K562 (cell line): ENCODE measurements around the gene ZC3H18. TPM values are rescaled to one million over a fixed set of nuclear protein-coding genes. Genes with fewer than 3 reads are reported as not detected.

Experiments used
- ARID2 ChIP-seq: fragments of 450-650 bp; IDR thresholded peaks from 2 replicates; pipeline ENCODE4 v1.6.1; 2017; ENCODE audit warnings: antibody characterized with exemption, mild to moderate bottlenecking
- BRD4 ChIP-seq: fragments of 200-600 bp; sonication (generic); IDR thresholded peaks from 2 replicates; pipeline ENCODE4 v1.6.1; 2017; ENCODE audit warnings: inconsistent platforms
- ELK3 ChIP-seq: fragments of 450-650 bp; formaldehyde crosslinking; IDR thresholded peaks from 2 replicates; pipeline ENCODE4 v1.4.0; 2020; ENCODE audit warnings: mild to moderate bottlenecking
- HDAC3 ChIP-seq: fragments of 450-650 bp; IDR thresholded peaks from 2 replicates; pipeline ENCODE4 v1.6.1; 2018; ENCODE audit warnings: borderline replicate concordance, mild to moderate bottlenecking, moderate library complexity; ENCODE audit not compliant: partially characterized antibody
- HNRNPH1 ChIP-seq: fragments of 200-400 bp; formaldehyde crosslinking; optimal IDR thresholded peaks from 2 replicates; pipeline ENCODE3; 2017; ENCODE audit warnings: low read depth, mild to moderate bottlenecking, low read length, moderate library complexity
- KLF13 ChIP-seq: fragments of 450-650 bp; IDR thresholded peaks from 2 replicates; pipeline ENCODE4 v1.6.1; 2016; ENCODE audit warnings: missing genetic modification characterization, low read depth, mild to moderate bottlenecking, missing compliant biosample characterization, moderate library complexity, borderline replicate concordance
- TOE1 ChIP-seq, 2 experiments: fragments of 450-650 bp in 1 of 2; sonication (generic) in 1 of 2; formaldehyde crosslinking in 1 of 2; IDR thresholded peaks; 2 replicates each; pipeline versions ENCODE4 v1.7.1 to v1.8.0; 2016 to 2022; ENCODE audit warnings: borderline replicate concordance in 2 of 2, mild to moderate bottlenecking in 2 of 2, antibody characterized with exemption in 1 of 2, inconsistent platforms in 1 of 2, low read depth in 1 of 2, missing genetic modification reagents in 1 of 2, moderate library complexity in 1 of 2
- ZBTB8A ChIP-seq: fragments of 450-650 bp; IDR thresholded peaks from 2 replicates; pipeline ENCODE4 v1.6.1; 2018; ENCODE audit warnings: mild to moderate bottlenecking, moderate library complexity; ENCODE audit not compliant: partially characterized antibody
- ZFP36 ChIP-seq: fragments of 150-350 bp; IDR thresholded peaks from 2 replicates; pipeline ENCODE4 v1.6.1; 2018; ENCODE audit warnings: low read length, low read depth; ENCODE audit not compliant: partially characterized antibody
- ZFX ChIP-seq: sonication (generic); formaldehyde crosslinking; IDR thresholded peaks from 2 replicates; pipeline ENCODE4 v1.8.0; 2022; ENCODE audit warnings: mild to moderate bottlenecking, missing genetic modification reagents, moderate library complexity
- ZNF445 ChIP-seq: fragments of 250-450 bp; sonication (Bioruptor Pico); IDR thresholded peaks from 2 replicates; pipeline ENCODE4 v1.4.0; 2020; ENCODE audit warnings: low read depth, mild to moderate bottlenecking, moderate library complexity
- ZNF512 ChIP-seq: IDR thresholded peaks from 2 replicates; pipeline ENCODE4 v1.6.1; 2016; ENCODE audit warnings: missing genetic modification characterization, missing compliant biosample characterization
- ZNF740 ChIP-seq, 3 experiments: fragments of 200-800 bp in 1 of 3; sonication (Bioruptor generic) in 1 of 3; sonication (generic) in 1 of 3; formaldehyde crosslinking in 1 of 3; IDR thresholded peaks; 2 replicates each; pipeline versions ENCODE4 v1.6.1 to v1.8.0; 2016 to 2022; ENCODE audit warnings: mild to moderate bottlenecking in 2 of 3, missing compliant biosample characterization in 2 of 3, missing genetic modification characterization in 2 of 3, missing genetic modification reagents in 1 of 3
- polyA plus RNA-seq, 8 experiments: library from polyadenylated mRNA; depleted of rRNA in 4 of 8; stranded (reverse) in 5 of 8; unstranded in 3 of 8; fragments of >200 nt; fragmentation: Nextera tagmentation in 2 of 8; fragmentation: Illumina TruSeq in 1 of 8; extraction: Ambion mirVana in 2 of 8; extraction: Trizol in 1 of 8; gene quantifications; 2 replicates each; pipeline versions ENCODE4 v1.2.1 to v1.2.3, GENCODE V29; 2011 to 2014; ENCODE audit warnings: inconsistent platforms in 1 of 8, missing spikeins in 1 of 8
- total RNA-seq, 7 experiments: library from RNA; depleted of rRNA in 6 of 7; stranded (reverse); fragments of >200 nt in 6 of 7; fragmentation: Illumina TruSeq in 2 of 7; extraction: Trizol in 2 of 7; gene quantifications; 2 replicates each; pipeline versions ENCODE4 v1.2.1 to v1.2.3, GENCODE V29; 2011 to 2021; ENCODE audit warnings: low replicate concordance in 1 of 7
- TF ChIP-seq, protein P1 (sequence below): sonication (generic); formaldehyde crosslinking; IDR thresholded peaks from 2 replicates; pipeline ENCODE4 v1.8.1; 2023; ENCODE audit warnings: mild to moderate bottlenecking, missing genetic modification reagents
- TF ChIP-seq, protein P2 (sequence below): sonication (generic); IDR thresholded peaks from 2 replicates; pipeline ENCODE4 v1.6.1; 2016
- TF ChIP-seq, protein P3 (sequence below), 2 experiments: IDR thresholded peaks in 1 of 2; conservative IDR thresholded peaks in 1 of 2; 2 replicates each; pipeline ENCODE4 v1.6.1; 2016; ENCODE audit warnings: low read depth in 2 of 2, mild to moderate bottlenecking in 1 of 2, missing compliant biosample characterization in 1 of 2, missing genetic modification characterization in 1 of 2, moderate library complexity in 1 of 2

ZC3H18 gene
- total and polyA plus RNA-seq, 9 of the 15 experiments (the other 6 are each of a cell fraction or from before 2014, with no cell fraction given): 1.7 to 88.7 (median 26.9) TPM

DNA sequence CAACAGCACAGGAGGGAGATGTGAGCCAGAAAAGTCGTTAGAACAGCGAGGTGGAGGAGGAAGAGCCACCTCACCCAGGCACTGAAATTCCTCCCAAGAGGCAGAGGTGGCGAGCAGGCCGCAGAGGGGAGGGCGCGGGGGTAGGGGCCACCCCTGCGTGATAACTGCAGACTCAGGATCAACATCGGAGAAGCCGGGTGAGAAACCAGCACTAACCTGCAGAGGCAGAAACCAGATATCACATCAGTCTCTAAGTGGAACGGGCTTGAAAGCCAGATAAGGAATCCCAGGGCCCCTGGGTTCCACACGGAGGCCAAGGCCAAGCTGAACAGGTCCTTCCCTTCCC, 39.4 kb upstream of the ZC3H18 start (continued):
- TF ChIP-seq ZNF512 (tag) (no peak), ARID2 (no peak), KLF13 (tag) (no peak), HNRNPH1 (no peak), HDAC3 (no peak), BRD4 (no peak), ZBTB8A (no peak), ELK3 (CRISPR knock-in tag) (no peak), ZFP36 (no peak), ZFX (CRISPR knock-in tag) (peak; percentile 67), ZNF740 (CRISPR knock-in tag; IDR thresholded peaks at IDR 0.05) (no peak), ZNF740 (tag; IDR thresholded peaks at IDR 0.05) (no peak), TOE1 (IDR thresholded peaks at IDR 0.05; ENCODE audit: borderline replicate concordance) (no peak), TOE1 (CRISPR knock-in tag; IDR thresholded peaks at IDR 0.05; ENCODE audit: borderline replicate concordance, low read depth) (no peak), ZNF445 (CRISPR knock-in tag) (no peak)
- TF ChIP-seq, protein P1, sequence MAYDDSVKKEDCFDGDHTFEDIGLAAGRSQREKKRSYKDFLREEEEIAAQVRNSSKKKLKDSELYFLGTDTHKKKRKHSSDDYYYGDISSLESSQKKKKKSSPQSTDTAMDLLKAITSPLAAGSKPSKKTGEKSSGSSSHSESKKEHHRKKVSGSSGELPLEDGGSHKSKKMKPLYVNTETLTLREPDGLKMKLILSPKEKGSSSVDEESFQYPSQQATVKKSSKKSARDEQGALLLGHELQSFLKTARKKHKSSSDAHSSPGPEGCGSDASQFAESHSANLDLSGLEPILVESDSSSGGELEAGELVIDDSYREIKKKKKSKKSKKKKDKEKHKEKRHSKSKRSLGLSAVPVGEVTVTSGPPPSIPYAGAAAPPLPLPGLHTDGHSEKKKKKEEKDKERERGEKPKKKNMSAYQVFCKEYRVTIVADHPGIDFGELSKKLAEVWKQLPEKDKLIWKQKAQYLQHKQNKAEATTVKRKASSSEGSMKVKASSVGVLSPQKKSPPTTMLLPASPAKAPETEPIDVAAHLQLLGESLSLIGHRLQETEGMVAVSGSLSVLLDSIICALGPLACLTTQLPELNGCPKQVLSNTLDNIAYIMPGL (CRISPR knock-in tag): no peak
- TF ChIP-seq, protein P2, sequence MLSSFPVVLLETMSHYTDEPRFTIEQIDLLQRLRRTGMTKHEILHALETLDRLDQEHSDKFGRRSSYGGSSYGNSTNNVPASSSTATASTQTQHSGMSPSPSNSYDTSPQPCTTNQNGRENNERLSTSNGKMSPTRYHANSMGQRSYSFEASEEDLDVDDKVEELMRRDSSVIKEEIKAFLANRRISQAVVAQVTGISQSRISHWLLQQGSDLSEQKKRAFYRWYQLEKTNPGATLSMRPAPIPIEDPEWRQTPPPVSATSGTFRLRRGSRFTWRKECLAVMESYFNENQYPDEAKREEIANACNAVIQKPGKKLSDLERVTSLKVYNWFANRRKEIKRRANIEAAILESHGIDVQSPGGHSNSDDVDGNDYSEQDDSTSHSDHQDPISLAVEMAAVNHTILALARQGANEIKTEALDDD: no peak
- TF ChIP-seq, protein P3, sequence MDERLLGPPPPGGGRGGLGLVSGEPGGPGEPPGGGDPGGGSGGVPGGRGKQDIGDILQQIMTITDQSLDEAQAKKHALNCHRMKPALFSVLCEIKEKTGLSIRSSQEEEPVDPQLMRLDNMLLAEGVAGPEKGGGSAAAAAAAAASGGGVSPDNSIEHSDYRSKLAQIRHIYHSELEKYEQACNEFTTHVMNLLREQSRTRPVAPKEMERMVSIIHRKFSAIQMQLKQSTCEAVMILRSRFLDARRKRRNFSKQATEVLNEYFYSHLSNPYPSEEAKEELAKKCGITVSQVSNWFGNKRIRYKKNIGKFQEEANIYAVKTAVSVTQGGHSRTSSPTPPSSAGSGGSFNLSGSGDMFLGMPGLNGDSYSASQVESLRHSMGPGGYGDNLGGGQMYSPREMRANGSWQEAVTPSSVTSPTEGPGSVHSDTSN (CRISPR knock-in tag; IDR thresholded peaks at IDR 0.05; ENCODE audit: low read depth): no peak
- TF ChIP-seq, protein P3 (tag; conservative IDR thresholded peaks at IDR 0.05; ENCODE audit: low read depth): no peak
